Muscle of leg (tissue), 11 donors: Measurements from ENCODE around the gene DTNB. TPM values are rescaled to one million over a fixed set of nuclear protein-coding genes. Genes with fewer than 3 reads are reported as not detected.

ENCODE experiments used
- DNase-seq: peaks from one replicate; pipeline ENCODE4 v3.0.0; 2013
- H3K27ac ChIP-seq: one replicate; pipeline ENCODE4 v1.5.1; 2013; ENCODE audit warnings: mild to moderate bottlenecking, low read length, control low read depth
- H3K27me3 ChIP-seq: one replicate; pipeline ENCODE4 v1.6.1; 2013; ENCODE audit warnings: low read length; ENCODE audit not compliant: control insufficient read depth, insufficient read depth
- H3K36me3 ChIP-seq: one replicate; pipeline ENCODE4 v1.6.1; 2013; ENCODE audit warnings: low read length; ENCODE audit not compliant: control insufficient read depth, insufficient read depth
- H3K4me1 ChIP-seq: one replicate; pipeline ENCODE4 v1.6.1; 2013; ENCODE audit warnings: low read length; ENCODE audit not compliant: control insufficient read depth, insufficient read depth
- H3K4me3 ChIP-seq: one replicate; pipeline ENCODE4 v1.5.1; 2013; ENCODE audit warnings: low read length, control low read depth
- H3K9me3 ChIP-seq: replicated peaks from 2 replicates; pipeline ENCODE4 v1.6.1; 2013; ENCODE audit warnings: low read depth, low read length; ENCODE audit not compliant: control insufficient read depth
- WGBS: methylation state at CpG from one replicate; pipeline ENCODE4 v1.1.5; 2013; ENCODE audit warnings: missing lambda C conversion rate; ENCODE audit not compliant: insufficient coverage; 5-methylcytosine and 5-hydroxymethylcytosine counted together
- polyA plus RNA-seq, 8 donors: library from polyadenylated mRNA; unstranded; fragments of 120-200 nt; gene quantifications; one replicate each; pipeline versions ENCODE4 v1.2.1 to v1.2.3, GENCODE V29; 2013; ENCODE audit warnings: inconsistent platforms in 1 of 8, low replicate concordance in 1 of 8; ENCODE audit not compliant: insufficient read length in 8 of 8, insufficient read depth in 1 of 8
- total RNA-seq: library from RNA; stranded (reverse); fragments of 120-200 nt; gene quantifications from one replicate; pipeline ENCODE4 v1.2.4, GENCODE V29; 2013

DTNB gene
- total and polyA plus RNA-seq, 9 donors = 3.7 to 6.7 (median 5.3) TPM

GRCh38 chr2:25361261-25362048, 311.9 kb downstream of the DTNB start:
- Histone ChIP-seq H3K27ac (no peak overlapping the region), H3K27me3 (no peaks in the 10 kb centered on the region), H3K36me3 (no peaks in the 10 kb centered on the region), H3K9me3 (no peaks in the 10 kb centered on the region), H3K4me3 (peak overlapping the region; percentile 6), H3K4me1 (peaks cover 10% of the 10 kb centered on the region)
- WGBS = 43% methylated on average over 24 of the region's 34 CpGs
- no peak for DNase-seq

- H3K4me1 ChIP-seq = peaks cover 10% of the 10 kb centered on the region
- H3K9me3 ChIP-seq = no peaks in the 10 kb centered on the region
- no peak overlapping the region for H3K27ac ChIP-seq
- no peak for DNase-seq
- H3K36me3 ChIP-seq = no peaks in the 10 kb centered on the region
- no peak overlapping the region for H3K4me3 ChIP-seq
- H3K27me3 ChIP-seq = peaks cover 4% of the 10 kb centered on the region
- WGBS = 100% methylated on average over 2 of the region's 8 CpGs
These were observed 314.5 kb downstream of the DTNB start for GRCh38 chr2:25358836-25359235.

- 83% methylated on average over 3 of the region's 6 CpGs for WGBS
- no peak overlapping the region for H3K4me3 ChIP-seq
- H3K9me3 ChIP-seq = no peaks in the 10 kb centered on the region
- no peaks in the 10 kb centered on the region for H3K36me3 ChIP-seq
- no peak for DNase-seq
- H3K4me1 ChIP-seq = peaks cover 10% of the 10 kb centered on the region
- H3K27ac ChIP-seq = no peak overlapping the region
- H3K27me3 ChIP-seq = peaks cover 4% of the 10 kb centered on the region
These were observed 315.0 kb downstream of the DTNB start for GRCh38 chr2:25358249-25358815.

- no peak overlapping the region for H3K4me3 ChIP-seq
- no peaks in the 10 kb centered on the region for H3K36me3 ChIP-seq
- no peaks in the 10 kb centered on the region for H3K9me3 ChIP-seq
- no peaks in the 10 kb centered on the region for H3K4me1 ChIP-seq
- no peak for DNase-seq
- H3K27me3 ChIP-seq = peaks cover 4% of the 10 kb centered on the region
- 49% methylated on average over 4 of the region's 4 CpGs for WGBS
- no peak overlapping the region for H3K27ac ChIP-seq
These were observed 317.3 kb downstream of the DTNB start for GRCh38 chr2:25356088-25356487.

GRCh38 chr2:25355270-25355669, 318.1 kb downstream of the DTNB start:
- H3K27ac ChIP-seq = no peak overlapping the region

GRCh38 chr2:25354116-25354515, 319.3 kb downstream of the DTNB start:
- Histone ChIP-seq H3K27ac (no peak overlapping the region), H3K4me1 (no peaks in the 10 kb centered on the region), H3K4me3 (no peak overlapping the region), H3K36me3 (no peaks in the 10 kb centered on the region), H3K9me3 (no peaks in the 10 kb centered on the region), H3K27me3 (peaks cover 4% of the 10 kb centered on the region)
- no peak for DNase-seq
- 64% methylated on average over 5 of the region's 6 CpGs for WGBS

More at GRCh38 chr2:25355270-25355669, 318.1 kb downstream of the DTNB start:
- H3K4me1 ChIP-seq = no peaks in the 10 kb centered on the region
- no peak for DNase-seq
- WGBS = 79% methylated on average over 4 of the region's 8 CpGs
- H3K27me3 ChIP-seq = peaks cover 4% of the 10 kb centered on the region
- no peak overlapping the region for H3K4me3 ChIP-seq
- H3K36me3 ChIP-seq = no peaks in the 10 kb centered on the region
- H3K9me3 ChIP-seq = no peaks in the 10 kb centered on the region

- Histone ChIP-seq H3K9me3 (no peaks in the 10 kb centered on the region), H3K4me3 (no peak overlapping the region), H3K36me3 (no peaks in the 10 kb centered on the region), H3K27me3 (no peaks in the 10 kb centered on the region), H3K4me1 (no peaks in the 10 kb centered on the region), H3K27ac (no peak overlapping the region)
- WGBS = no CpG with 5 or more reads among the region's 7 CpGs
- DNase-seq = no peak
These were observed 324.0 kb downstream of the DTNB start for GRCh38 chr2:25349397-25349796.

- no peak overlapping the region for H3K27ac ChIP-seq
These were observed 325.5 kb downstream of the DTNB start for GRCh38 chr2:25347846-25348245.

GRCh38 chr2:25347205-25347815, 326.1 kb downstream of the DTNB start:
- no peak overlapping the region for H3K27ac ChIP-seq
- no peaks in the 10 kb centered on the region for H3K36me3 ChIP-seq
- no peaks in the 10 kb centered on the region for H3K27me3 ChIP-seq
- peaks cover 5% of the 10 kb centered on the region for H3K4me1 ChIP-seq
- H3K9me3 ChIP-seq = no peaks in the 10 kb centered on the region
- no peak for DNase-seq
- WGBS = 84% methylated on average over 3 of the region's 7 CpGs
- no peak overlapping the region for H3K4me3 ChIP-seq

More at GRCh38 chr2:25347846-25348245, 325.5 kb downstream of the DTNB start:
- Histone ChIP-seq H3K4me3 (no peak overlapping the region), H3K36me3 (no peaks in the 10 kb centered on the region), H3K4me1 (peaks cover under 1% of the 10 kb centered on the region), H3K27me3 (no peaks in the 10 kb centered on the region), H3K9me3 (no peaks in the 10 kb centered on the region)
- 33% methylated on average over 2 of the region's 2 CpGs for whole genome bisulfite sequencing
- peak; percentile 46 for DNase-seq

GRCh38 chr2:25343187-25343825, 330.1 kb downstream of the DTNB start:
- no peak for DNase-seq
- H3K4me3 ChIP-seq = no peak overlapping the region
- H3K4me1 ChIP-seq = peaks cover 24% of the 10 kb centered on the region
- H3K27ac ChIP-seq = no peak overlapping the region
- 77% methylated on average over 9 of the region's 21 CpGs for WGBS
- H3K36me3 ChIP-seq = peaks cover 2% of the 10 kb centered on the region
- H3K27me3 ChIP-seq = no peaks in the 10 kb centered on the region
- no peaks in the 10 kb centered on the region for H3K9me3 ChIP-seq
